Measurements from ENCODE around the gene LST1.

GRCh38 chr6:31630177-31630934 lies 44.3 kb downstream of the LST1 start:
- TF ChIP-seq POLR2A (IDR thresholded peaks at IDR 0.05) (no peak), POLR2AphosphoS5 (IDR thresholded peaks at IDR 0.05) (no peak), EP300 (IDR thresholded peaks at IDR 0.05) (no peak)
- TF ChIP-seq, protein P1, sequence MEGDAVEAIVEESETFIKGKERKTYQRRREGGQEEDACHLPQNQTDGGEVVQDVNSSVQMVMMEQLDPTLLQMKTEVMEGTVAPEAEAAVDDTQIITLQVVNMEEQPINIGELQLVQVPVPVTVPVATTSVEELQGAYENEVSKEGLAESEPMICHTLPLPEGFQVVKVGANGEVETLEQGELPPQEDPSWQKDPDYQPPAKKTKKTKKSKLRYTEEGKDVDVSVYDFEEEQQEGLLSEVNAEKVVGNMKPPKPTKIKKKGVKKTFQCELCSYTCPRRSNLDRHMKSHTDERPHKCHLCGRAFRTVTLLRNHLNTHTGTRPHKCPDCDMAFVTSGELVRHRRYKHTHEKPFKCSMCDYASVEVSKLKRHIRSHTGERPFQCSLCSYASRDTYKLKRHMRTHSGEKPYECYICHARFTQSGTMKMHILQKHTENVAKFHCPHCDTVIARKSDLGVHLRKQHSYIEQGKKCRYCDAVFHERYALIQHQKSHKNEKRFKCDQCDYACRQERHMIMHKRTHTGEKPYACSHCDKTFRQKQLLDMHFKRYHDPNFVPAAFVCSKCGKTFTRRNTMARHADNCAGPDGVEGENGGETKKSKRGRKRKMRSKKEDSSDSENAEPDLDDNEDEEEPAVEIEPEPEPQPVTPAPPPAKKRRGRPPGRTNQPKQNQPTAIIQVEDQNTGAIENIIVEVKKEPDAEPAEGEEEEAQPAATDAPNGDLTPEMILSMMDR (IDR thresholded peaks at IDR 0.05), result no peak

Measured in suprapubic skin (tissue), 4 donors.